Mucosa of descending colon (tissue), 3 donors: Measurements from ENCODE around the gene TMEM39A. TPM values are rescaled to one million over a fixed set of nuclear protein-coding genes. Genes with fewer than 3 reads are reported as not detected.

ENCODE experiments used
- ATAC-seq: fragments of 200-7000 bp; cut with Tn5 transposase; one replicate; pipeline ENCODE4 v1.9.1; 2020; ENCODE audit warnings: mild to moderate bottlenecking, moderate library complexity
- DNase-seq, 3 donors: peaks; one replicate each; pipeline ENCODE4 v3.0.0-alpha.2; 2020
- H3K36me3 ChIP-seq: fragments of 200-600 bp; one replicate; pipeline ENCODE4 v1.8.0; 2021; ENCODE audit warnings: low read depth, mild to moderate bottlenecking
- H3K4me1 ChIP-seq: fragments of 200-600 bp; one replicate; pipeline ENCODE4 v1.8.0; 2021; ENCODE audit warnings: low read depth, mild to moderate bottlenecking
- H3K4me3 ChIP-seq: fragments of 200-600 bp; one replicate; pipeline ENCODE4 v1.8.0; 2021; ENCODE audit warnings: mild to moderate bottlenecking
- H3K9me3 ChIP-seq: fragments of 200-600 bp; one replicate; pipeline ENCODE4 v1.8.0; 2021; ENCODE audit warnings: mild to moderate bottlenecking
- intact Hi-C, 2 donors: fragments of 100-400 bp; cut with DNase I in 1 of 2; cut with micrococcal nuclease in 1 of 2; formaldehyde crosslinking; loops; one replicate each; pipeline versions ENCODE4 v1.11.0 to v1.11.1; 2022; cut with DNase I, micrococcal nuclease
- total RNA-seq, 3 donors: library from RNA; stranded (reverse); fragmentation: NEBNext Ultra II Directional in 2 of 3; extraction: Animal tissue kit (Norgen Biotek cat#: 25700) in 2 of 3; gene quantifications; one replicate each; pipeline versions ENCODE4 v1.2.1 to v1.2.4, GENCODE V29; 2021 to 2023
- TF ChIP-seq, protein P1 (sequence below): fragments of 200-600 bp; IDR thresholded peaks from one replicate; pipeline ENCODE4 v1.8.0; 2022; ENCODE audit warnings: antibody characterized with exemption, mild to moderate bottlenecking
- donor health status: DM: no; HTN: no; CAD: no; lungs with moderate emphysema.
- donor health status: DM: no; HTN: no; CAD: no.
- donor health status: DM: no; HTN: yes; CAD: no.

Gene TMEM39A
- total RNA-seq, 3 donors from 2014 or later = 24.0 to 32.2 (median 26.5) TPM

DNA sequence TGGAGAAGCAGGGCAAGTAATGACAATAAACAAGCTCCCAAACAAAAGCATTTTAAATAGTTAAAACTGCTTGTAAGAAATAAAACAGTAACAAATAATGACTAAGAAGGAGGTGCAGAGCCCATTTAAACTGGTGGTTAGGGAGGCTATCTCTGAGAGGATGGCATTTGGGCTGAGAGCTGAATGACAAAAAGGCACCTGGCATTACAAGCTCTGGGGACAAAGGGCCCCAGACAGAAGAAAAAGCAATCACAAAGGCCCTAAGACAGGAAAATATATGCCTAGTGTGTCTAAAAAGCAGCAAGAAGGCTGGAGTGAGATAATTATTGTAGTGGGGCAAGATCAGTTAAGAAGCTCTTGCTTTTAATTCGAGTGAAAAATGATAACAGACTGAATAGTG lies 9.6 kb downstream of the TMEM39A start:
- intact Hi-C loops = no loop called here
- H3K4me3 ChIP-seq = no peak overlapping the region
- TF ChIP-seq, protein P1, sequence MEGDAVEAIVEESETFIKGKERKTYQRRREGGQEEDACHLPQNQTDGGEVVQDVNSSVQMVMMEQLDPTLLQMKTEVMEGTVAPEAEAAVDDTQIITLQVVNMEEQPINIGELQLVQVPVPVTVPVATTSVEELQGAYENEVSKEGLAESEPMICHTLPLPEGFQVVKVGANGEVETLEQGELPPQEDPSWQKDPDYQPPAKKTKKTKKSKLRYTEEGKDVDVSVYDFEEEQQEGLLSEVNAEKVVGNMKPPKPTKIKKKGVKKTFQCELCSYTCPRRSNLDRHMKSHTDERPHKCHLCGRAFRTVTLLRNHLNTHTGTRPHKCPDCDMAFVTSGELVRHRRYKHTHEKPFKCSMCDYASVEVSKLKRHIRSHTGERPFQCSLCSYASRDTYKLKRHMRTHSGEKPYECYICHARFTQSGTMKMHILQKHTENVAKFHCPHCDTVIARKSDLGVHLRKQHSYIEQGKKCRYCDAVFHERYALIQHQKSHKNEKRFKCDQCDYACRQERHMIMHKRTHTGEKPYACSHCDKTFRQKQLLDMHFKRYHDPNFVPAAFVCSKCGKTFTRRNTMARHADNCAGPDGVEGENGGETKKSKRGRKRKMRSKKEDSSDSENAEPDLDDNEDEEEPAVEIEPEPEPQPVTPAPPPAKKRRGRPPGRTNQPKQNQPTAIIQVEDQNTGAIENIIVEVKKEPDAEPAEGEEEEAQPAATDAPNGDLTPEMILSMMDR = no peak
- ATAC-seq (no peak), DNase-seq (no peak)
- H3K4me1 ChIP-seq = no peaks in the 10 kb centered on the region
- H3K9me3 ChIP-seq = no peaks in the 10 kb centered on the region
- no peaks in the 10 kb centered on the region for H3K36me3 ChIP-seq

DNA sequence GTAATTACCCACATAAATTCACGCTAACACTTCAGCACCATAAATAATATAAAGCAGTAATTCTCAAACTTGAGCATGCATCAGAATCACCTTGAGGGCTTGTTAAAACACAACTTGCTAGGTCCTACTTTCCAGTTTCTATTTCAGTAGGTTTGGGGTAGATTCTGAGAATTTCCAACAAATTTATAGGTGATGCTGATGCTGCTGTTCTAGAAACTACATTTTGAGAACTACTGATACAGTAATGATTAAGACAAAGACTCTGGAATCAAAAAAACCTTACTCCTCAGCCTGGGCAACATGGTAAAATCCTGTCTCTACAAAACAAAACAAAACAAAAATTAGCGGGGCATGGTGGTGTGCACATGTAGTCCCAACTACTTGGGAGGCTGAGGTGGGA lies 18.8 kb downstream of the TMEM39A start:
- intact Hi-C loops = no loop called here
- ATAC-seq = no peak
- H3K36me3 ChIP-seq = no peaks in the 10 kb centered on the region
- H3K4me1 ChIP-seq = no peaks in the 10 kb centered on the region
- H3K4me3 ChIP-seq = no peak overlapping the region
- no peak for DNase-seq
- no peaks in the 10 kb centered on the region for H3K9me3 ChIP-seq
- TF ChIP-seq, protein P1 = no peak

DNA sequence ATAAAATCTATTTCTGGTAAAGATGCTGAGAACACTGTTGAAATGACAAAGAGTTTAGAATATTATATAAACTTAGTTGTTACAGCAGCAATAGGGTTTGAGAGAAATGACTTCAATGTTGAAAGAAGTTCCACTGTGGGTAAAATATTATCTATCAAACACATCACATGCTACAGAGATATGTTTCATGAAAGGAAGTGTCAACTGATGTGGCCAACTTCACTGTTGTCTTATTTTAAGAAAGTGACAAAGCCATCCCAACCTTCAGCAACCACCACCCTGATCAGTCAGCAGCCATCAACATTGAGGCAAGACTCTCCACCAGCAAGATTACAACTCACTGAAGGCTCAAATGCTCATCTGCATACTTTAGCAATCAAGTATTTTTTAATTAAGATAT lies 20.2 kb downstream of the TMEM39A start:
- no peak for ATAC-seq
- DNase-seq = no peak
- no peaks in the 10 kb centered on the region for H3K36me3 ChIP-seq
- intact Hi-C loops = no loop called here
- no peaks in the 10 kb centered on the region for H3K4me1 ChIP-seq
- H3K4me3 ChIP-seq = no peak overlapping the region
- TF ChIP-seq, protein P1 = no peak
- no peaks in the 10 kb centered on the region for H3K9me3 ChIP-seq

DNA sequence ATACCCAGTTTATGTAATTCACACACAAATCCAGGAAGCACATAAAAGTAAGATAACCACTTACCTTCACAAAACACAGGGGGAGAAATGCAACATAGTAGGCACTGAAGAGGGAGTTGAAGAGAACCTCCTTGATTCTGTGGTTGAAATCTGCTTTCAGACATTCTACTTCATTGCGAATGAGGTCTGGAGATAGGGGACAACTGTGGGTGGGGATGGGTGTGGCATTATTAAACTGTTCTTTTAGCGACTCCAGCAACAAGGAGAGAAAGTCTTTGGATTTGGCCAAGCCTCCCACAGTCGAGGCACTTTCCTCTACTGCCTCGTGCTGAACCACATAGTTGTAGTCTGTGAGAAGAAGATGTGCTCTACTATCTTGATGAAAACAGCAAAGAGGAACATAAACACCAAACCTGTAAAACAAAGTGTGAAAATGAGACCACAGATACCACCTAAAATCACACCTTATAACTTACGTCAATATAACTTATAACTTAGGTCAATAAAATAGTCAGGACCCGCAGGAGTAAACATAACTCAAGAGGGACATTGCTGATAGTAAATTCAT lies 25.6 kb downstream of the TMEM39A start:
- Histone ChIP-seq H3K9me3 (no peaks in the 10 kb centered on the region), H3K4me3 (no peak overlapping the region), H3K36me3 (peaks cover 10% of the 10 kb centered on the region), H3K4me1 (no peaks in the 10 kb centered on the region)
- intact Hi-C loops = no loop called here
- ATAC-seq (no peak), DNase-seq (no peak)
- TF ChIP-seq, protein P1 = no peak

DNA sequence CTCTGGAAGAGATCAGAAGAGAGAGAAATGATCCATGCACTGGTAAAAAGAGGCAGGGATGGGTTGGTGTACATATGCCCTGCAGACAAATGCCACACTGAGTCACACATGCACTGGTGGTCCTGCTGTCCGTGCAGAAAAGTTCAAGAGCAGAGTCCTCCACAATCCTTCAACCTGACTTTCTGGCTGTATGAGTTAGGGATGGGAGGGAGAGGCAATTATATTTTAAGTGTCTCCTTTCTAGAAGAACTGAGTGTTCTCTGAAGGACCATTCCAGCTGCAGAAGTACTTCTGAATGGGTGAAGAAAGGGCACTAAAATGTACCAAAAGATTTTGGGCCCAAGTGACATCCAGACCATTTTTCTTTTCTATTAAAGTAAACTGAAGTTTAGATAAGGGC lies 26.4 kb downstream of the TMEM39A start:
- Histone ChIP-seq H3K9me3 (no peaks in the 10 kb centered on the region), H3K4me1 (no peaks in the 10 kb centered on the region), H3K4me3 (no peak overlapping the region), H3K36me3 (peaks cover 13% of the 10 kb centered on the region)
- ATAC-seq = no peak
- intact Hi-C loops = no loop called here
- TF ChIP-seq, protein P1 = no peak
- DNase-seq = no peak

DNA sequence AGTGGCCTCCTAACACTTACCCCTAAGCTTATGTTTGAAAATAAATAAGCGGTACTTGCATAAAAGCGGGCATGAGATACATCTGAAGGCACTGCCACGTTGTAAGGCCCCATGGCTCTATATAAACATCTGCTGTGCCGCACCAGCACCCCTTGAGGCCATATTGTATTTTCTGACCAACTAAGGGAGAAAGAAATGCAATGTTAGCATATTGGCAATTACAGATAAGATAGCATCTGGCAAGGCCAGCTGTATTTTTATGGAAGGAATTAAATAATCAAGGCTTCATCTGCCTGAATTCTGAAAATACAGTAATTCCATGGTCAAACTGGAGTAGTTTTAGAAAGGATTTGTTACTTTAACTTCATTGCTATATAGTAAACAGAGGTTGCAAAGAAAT lies 28.7 kb downstream of the TMEM39A start:
- TF ChIP-seq, protein P1 = no peak
- no peaks in the 10 kb centered on the region for H3K4me1 ChIP-seq
- DNase-seq (no peak), ATAC-seq (no peak)
- H3K36me3 ChIP-seq = peaks cover 19% of the 10 kb centered on the region
- H3K9me3 ChIP-seq = peaks cover 6% of the 10 kb centered on the region
- H3K4me3 ChIP-seq = no peak overlapping the region
- intact Hi-C loops = no loop called here
